Measurements from ENCODE around the gene PDE6G.
A peak's percentile ranks its signal among the peaks of the same experiment; 100 is the strongest.

The PDE6G gene

DNA sequence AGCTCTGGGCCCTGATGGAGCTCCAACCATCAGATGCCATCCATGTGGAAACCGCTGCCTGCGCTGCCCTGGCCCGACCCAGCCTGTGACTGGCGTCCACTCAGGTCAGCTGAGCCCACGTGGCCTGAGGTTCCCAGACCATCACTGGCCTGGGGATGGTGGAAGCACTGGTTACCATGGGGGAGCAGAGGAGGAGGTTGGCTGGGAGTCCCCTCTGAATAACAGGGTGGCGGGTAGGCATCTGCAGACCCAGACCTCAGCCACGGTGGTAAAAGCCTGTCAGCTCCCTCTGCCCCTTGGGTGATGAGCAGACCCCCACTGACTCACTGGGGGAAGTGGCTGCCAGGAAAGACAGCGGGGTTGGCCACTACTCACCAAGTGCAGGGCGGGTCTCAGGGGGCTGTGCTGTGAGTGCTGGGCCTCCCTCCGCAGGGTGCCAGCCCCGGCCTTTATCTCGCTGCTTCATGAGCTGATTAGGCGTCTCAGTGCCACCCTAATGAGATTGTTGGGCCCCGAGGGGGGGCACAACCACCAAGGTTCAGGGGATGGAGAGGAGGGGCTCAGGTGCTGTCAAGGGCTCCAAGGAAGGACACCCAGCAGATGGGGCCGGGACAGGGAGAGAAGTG is at the start of gene PDE6G:
Gene PDE6G, minus strand, starts transcription at position 425 of the 626 bp plus-strand sequence. CDS start 3,237 bp downstream, outside the sequence.
- DNase-seq (ENCODE audit: low spot score), result no peak

DNA sequence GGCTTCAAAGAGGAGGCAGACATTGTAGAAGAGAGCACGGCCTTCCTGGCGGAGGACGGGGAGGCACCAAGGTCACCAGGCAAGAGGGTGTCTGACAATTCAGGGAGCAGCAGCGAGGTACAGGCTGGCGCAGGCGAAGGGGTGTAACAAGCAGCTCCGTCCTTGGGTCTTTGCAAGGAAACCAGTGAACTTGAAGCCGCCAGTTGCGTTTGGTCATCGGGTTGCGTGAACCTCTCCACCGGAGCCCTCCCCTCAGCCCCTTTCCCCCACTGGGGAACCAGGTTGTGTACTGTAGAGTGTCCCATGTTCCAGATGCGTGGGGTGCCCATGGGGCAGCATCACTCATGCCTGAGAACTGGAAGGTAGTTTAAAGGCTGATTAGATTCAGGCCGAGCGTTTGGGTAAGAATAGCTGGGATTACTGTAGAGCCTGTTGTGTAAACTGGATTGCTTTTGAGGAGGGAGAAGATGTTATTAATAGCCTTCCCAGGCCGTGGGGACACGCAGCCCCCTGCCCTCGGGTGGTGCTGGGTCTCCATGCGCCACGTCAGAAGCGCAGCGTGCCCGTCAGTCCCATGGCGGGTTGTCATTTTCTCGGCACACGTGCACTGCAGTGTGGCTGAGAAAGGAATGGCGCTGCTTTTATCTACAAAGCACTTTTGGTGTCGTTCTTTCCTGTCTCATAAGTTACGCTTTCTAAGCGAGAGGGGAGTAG is 49.3 kb upstream of the PDE6G start:
- no peak for DNase-seq (ENCODE audit: low spot score)

DNA sequence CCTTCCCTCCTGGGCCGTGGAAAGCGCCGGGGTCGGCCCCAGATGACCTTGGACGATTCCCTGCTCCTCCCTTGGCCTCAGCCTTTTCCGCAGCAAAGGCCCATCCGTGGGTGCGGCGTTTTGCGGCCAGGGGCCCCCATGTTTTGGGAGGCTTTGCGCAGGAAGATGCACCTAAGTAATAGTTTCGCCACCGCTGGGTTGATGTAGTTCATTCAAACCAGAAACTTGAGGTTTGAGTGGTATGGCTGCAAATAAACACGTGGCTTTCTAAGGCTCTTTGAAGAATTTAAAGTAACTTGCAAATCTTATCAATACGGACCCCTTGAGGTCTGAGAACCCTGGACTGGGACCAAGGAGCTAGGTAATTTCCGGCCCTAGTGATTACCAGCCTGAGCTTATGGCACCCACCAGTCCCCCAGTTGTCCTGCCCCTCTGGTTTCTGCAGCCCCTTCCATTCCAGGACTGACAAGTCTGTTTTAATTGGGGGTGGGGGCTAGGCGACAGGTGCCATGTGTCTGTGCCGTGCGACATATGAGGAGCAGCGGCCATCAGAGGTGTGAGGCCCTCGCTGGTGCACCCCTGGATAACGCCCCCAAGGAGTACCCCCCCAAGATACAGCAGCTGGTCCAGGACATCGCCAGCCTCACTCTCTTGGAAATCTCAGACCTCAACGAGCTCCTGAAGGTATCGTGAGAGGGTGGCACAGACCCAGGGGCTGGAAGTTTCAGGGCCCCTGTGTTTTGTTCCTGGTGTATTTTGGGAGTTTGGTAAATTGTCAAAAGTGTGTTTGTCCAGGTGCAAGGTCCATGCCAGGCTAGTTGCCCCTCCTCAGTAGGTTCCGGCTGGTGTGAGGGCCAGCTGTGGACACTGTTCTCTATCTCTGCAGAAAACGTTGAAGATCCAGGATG is 47.7 kb upstream of the PDE6G start:
- no peak for DNase-seq (ENCODE audit: low spot score)

DNA sequence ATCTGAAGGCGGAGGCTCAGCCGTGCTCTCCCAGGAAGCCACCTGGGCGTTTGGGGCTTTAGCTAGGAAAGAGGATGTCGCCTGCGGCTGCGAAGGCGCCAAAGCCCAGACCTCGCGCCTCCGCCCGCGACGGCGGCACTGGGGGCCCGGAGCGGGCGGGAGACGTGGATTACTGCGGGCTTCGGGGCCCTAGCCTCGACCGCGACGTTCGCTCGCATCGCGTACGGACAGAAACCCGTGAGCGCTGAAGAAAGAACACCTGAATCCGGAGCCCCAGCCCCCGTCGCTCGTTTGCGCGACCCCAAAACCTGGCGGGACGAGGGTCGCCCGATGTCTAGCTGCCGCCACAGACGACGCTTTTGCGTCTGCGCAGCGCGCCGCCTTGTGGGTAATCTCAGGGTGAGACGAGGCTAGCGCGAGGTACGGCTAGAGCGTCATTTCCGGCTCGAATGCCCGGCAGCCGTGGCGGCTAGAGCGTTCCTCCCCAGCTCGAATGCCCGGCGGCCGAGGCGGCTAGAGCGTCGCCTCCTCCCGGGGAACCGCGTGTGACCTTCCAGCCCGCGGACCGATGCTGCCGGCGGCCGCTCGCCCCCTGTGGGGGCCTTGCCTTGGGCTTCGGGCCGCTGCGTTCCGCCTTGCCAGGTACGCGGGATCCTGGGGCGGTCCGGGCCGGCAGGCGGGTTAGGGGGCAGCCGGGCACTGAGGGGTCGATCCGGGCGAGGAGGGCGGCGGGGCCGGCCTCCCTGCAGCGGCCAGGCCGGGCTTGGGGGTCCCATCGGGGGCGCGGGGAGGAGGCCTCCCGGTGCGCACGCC is 46.8 kb upstream of the PDE6G start, which contains the start of gene MRPL12:
Gene MRPL12, plus strand, starts transcription at position 434 of the 813 bp plus-strand sequence. Its CDS starts 135 bp downstream, at position 569.
- DNase-seq (ENCODE audit: low spot score), result peak; percentile 93

DNA sequence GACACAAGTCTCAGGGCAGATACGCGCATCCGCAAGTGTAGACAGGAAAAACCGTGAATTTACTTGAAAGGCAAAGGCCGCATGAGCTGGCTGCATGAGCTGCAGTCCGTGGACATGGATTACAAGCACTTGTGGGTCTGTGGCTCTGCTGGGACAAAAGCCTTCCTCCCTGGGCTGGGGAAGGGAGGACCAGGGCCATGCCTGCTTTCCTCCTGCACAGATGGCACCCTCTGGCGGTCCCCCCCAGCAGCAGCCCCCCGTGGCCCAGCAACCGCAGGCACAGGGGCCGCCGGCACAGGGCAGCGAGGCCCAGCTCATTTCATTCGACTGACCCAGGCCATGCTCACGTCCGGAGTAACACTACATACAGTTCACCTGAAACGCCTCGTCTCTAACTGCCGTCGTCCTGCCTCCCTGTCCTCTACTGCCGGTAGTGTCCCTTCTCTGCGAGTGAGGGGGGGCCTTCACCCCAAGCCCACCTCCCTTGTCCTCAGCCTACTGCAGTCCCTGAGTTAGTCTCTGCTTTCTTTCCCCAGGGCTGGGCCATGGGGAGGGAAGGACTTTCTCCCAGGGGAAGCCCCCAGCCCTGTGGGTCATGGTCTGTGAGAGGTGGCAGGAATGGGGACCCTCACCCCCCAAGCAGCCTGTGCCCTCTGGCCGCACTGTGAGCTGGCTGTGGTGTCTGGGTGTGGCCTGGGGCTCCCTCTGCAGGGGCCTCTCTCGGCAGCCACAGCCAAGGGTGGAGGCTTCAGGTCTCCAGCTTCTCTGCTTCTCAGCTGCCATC is 45.1 kb upstream of the PDE6G start:
- no peak for DNase-seq (ENCODE audit: low spot score)

DNA sequence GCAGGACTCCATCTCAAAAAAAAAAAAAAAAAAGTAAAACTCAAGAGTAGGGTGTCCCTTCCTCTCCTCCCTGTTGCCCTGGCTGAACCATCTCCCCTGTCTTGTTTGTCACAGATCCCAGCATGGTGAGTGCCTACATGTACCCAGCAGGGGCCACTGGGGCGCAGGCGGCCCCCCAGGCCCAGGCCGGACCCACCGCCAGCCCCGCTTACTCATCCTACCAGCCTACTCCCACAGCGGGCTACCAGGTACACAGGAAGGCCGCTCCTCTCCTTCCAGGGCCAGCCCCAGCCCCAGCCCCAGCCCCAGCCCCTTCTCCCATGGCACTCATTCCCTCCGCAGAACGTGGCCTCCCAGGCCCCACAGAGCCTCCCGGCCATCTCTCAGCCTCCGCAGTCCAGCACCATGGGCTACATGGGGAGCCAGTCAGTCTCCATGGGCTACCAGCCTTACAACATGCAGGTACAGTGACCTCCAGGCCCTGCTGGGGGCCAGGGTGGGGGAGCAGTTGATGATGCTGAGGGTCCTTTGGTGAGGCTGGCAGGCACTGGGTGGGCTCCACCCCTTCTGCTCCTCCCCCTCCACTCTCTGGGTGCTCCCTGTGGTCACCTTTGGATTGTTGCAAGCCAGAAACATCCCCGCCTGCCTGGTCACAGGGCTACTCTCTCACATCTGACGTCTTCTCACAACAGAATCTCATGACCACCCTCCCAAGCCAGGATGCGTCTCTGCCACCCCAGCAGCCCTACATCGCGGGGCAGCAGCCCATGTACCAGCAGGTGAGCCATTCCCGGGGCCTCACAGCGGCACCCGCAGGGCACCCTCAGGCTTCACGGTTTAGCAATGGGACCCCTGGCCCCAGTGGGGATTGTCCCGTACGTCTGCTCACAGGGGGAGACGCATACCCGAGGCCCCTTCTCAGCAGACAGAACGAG is 44.3 kb upstream of the PDE6G start:
- DNase-seq (ENCODE audit: low spot score), result no peak

DNA sequence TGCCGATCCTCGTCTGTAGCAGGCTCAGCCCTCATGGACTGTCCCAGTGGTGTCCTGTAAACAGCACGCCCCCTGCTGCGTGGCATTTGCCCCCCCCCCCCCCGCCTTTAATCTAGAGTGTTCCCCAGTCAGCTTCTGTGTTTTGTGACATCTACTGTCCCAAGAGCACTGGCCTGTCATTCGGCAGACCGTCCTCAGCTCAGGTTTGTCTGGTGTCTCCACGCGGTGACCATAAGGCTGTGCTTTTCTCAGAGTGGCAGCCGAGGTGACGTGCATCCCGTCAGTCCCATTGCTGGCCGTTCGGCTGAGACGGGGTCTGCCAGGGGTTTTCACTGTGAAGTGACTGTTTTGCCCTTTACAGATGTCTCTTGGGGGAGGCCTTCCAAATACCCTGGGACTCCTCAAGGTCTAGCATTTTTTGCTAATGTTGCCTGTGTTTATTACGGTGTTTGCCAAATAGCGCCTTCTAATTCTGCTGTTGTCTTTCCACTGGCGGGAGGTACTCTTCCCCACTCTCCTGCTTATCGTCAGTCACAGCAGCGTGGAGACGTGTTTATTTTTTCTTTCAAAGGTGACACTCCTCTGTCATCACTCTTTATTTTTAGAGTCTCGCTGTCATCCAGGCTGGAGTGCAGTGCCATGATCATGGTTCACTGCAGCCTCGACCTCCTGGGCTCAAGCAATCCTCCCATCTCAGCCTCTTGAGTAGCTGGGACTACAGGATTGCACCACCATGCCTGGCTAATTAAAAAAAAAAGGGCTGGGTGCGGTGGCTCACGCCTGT is 41.1 kb upstream of the PDE6G start:
- no peak for DNase-seq (ENCODE audit: low spot score)

DNA sequence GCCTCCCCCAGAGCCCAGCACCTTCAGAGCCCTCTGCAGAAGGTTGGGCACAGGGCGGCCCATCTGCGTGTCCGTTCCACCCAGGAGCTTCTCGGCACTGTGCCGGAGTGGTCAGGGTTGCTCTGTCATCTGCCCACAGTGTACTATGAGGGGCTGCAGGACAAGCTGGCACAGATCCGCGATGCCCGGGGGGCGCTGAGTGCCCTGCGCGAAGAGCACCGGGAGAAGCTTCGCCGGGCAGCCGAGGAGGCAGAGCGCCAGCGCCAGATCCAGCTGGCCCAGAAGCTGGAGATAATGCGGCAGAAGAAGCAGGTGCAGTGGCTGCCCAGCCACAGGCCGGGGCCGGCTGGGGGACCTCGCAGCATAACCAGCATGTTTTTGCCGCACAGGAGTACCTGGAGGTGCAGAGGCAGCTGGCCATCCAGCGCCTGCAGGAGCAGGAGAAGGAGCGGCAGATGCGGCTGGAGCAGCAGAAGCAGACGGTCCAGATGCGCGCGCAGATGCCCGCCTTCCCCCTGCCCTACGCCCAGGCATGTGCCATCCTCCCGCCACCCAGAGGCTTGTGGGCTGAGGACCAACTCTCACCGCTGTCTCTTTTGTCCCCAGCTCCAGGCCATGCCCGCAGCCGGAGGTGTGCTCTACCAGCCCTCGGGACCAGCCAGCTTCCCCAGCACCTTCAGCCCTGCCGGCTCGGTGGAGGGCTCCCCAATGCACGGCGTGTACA is 40.0 kb upstream of the PDE6G start:
- DNase-seq (ENCODE audit: low spot score), result no peak

DNA sequence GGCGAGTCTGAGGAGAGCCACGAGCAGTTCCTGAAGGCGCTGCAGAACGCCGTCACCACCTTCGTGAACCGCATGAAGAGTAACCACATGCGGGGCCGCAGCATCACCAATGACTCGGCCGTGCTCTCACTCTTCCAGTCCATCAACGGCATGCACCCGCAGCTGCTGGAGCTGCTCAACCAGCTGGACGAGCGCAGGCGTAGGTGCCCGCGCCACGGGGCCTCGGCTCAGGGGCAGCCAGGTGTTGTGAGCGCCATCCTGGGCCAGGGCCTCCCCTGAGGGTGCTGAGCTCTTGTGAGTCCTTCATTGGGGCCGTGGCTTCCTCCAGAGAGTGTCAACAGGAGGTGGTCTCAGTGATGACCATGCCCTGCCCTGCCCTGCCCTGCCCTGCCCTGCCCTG is 39.5 kb upstream of the PDE6G start:
- no peak for DNase-seq (ENCODE audit: low spot score)

DNA sequence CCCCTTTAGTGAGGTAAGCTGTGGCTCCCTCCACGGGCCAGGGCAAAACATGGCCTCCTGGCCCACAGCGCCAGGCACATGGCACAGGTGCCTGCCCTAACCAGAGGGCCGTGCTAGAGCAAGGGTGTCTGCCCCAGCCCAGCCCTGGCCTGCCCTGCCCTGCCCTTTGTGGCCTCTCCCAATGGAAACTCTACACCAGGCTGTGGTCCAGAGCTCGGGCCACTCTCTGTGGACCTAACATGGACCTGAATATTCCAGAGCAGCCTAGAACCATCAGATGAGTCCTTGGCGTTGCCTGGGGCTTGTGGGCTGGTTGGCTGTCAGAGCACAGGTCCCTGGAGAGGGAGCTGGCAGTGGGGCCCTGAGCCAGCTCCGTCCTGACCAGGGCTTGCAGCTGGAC is 38.9 kb upstream of the PDE6G start:
- DNase-seq (ENCODE audit: low spot score), result no peak

DNA sequence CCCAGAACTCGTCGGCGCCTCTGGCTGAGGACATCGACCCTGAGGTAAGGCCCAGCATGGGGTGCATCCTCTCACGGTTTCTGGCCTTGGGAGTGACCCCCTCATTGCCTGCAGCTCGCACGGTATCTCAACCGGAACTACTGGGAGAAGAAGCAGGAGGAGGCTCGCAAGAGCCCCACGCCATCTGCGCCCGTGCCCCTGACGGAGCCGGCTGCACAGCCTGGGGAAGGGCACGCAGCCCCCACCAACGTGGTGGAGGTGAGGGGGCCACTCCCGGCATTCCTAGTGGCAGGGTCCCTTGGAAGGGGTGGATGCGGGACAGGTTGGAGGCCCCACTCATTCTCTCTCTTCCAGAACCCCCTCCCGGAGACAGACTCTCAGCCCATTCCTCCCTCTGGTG is 38.5 kb upstream of the PDE6G start:
- no peak for DNase-seq (ENCODE audit: low spot score)

DNA sequence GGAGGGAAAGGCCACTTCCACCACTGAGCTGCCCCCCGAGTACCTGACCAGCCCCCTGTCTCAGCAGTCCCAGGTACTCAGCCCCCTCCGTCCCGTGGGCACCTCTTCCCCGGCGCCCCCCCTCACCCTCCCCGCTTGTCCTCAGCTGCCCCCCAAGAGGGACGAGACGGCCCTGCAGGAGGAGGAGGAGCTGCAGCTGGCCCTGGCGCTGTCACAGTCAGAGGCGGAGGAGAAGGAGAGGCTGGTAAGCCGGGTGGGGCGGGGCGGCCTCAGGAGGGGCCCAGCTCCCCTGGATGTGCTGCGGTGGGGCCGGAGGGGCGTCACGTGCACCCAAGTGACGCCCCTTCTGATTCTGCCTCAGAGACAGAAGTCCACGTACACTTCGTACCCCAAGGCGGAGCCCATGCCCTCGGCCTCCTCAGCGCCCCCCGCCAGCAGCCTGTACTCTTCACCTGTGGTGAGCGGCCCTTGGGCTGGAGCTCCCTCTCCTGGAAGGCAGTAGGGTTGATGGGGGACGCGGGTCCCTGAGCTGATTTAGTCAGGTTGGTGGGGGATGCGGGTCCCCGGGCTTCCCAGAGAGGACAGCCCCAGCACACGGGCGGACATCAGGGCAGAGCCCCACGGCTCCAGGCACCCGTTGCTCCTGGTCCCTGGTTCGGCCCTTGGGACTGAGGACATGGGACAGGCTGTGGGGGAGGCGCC is 37.3 kb upstream of the PDE6G start:
- no peak for DNase-seq (ENCODE audit: low spot score)

DNA sequence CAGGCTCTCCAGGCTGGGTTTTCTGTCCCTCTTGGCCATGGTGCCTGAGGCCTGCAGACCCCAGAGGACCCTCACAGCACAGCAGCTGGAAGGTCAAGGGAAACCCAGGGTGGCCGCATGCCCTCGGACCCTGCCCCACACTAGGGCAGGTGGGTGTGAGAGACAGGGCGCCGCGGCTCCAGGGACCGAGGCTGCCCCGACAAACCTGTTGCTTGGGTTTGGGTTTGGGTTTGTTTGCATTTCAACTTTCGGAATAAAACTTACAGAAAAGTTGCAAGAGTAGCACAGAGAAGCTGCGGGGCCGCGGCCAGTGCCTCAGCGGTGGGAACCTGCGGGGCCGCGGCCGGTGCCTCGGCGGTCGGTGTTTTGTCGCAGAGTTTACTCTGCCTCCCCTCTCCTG is 35.3 kb upstream of the PDE6G start:
- DNase-seq (ENCODE audit: low spot score), result no peak

DNA sequence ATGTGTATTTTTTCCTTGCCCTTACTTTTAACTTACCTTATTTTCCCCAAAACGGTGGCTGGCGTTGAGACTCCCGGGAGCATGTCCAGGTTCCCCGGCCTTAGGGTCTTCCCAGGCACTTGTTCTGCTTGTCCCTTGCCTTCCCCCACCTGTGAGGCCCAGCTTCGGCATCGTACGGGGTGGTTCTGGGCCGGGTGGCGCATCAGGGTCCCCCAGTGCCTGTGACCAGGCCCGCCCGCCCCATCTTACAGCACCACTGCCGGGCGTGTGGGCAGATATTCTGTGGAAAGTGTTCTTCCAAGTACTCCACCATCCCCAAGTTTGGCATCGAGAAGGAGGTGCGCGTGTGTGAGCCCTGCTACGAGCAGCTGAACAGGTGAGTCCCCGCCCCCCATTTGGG is 34.9 kb upstream of the PDE6G start:
- DNase-seq (ENCODE audit: low spot score), result no peak

DNA sequence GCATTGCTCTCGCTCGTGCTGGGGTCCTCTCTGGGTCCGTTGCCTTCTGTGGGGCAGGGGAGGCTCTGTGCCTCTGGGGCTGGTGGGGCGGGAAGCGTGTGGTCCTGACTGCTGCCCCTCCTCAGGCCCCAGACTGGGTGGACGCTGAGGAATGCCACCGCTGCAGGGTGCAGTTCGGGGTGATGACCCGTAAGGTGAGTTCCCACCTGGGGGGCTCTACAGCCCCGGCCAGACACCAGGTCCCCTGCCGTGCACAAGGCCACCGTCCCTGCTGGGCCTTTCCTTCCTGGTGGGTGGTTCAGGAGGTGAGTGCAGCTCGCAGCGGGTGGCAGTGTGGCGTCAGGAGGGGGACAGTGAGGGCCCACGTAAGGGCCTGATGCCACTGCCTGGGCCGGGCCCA is 34.2 kb upstream of the PDE6G start:
- no peak for DNase-seq (ENCODE audit: low spot score)

DNA sequence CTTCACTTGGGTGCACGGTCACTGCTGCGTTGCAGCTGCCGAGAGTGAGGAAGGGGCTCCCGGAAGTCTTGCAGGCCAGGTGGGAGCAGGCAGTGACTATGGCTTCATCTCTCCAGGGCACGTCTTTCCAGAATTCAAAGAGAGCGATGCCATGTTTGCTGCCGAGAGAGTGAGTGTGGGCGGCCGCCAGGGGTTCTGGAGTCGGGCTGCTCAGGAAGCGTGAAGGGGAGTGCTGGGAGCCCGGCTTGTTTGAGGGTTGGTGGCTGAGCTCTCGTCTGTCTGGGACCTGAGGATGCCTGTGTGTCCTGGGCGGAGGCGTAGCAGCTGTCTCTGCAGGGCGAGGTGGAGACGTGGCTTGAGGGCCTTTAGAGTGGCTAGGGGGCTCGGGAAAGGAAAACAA is 33.7 kb upstream of the PDE6G start:
- DNase-seq (ENCODE audit: low spot score), result no peak

DNA sequence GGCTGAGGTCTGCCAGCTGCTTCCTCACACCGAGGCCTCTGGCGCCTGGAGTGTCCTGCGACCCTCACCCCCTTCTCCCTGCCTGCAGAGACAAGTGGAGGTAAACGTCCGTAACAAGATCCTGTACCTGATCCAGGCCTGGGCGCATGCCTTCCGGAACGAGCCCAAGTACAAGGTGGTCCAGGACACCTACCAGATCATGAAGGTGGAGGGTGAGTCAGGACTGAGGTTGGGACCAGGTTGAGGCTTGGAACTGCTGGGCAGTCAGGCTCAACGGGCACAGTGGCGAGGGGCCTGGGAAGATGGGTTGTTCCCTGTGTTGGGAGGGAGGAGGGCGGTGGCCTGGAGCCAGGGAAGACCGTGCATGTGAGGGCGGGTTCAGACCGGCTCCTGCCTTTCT is 32.3 kb upstream of the PDE6G start:
- no peak for DNase-seq (ENCODE audit: low spot score)
